NT2/D1 (cell line): ENCODE measurements around the gene PANX2.

Source experiments
- YY1 ChIP-seq: IDR thresholded peaks from 2 replicates; pipeline ENCODE4 v1.6.1; 2011; ENCODE audit not compliant: insufficient read length, insufficient read depth
- ZNF274 ChIP-seq: IDR thresholded peaks from 2 replicates; pipeline ENCODE4 v1.6.1; 2011; ENCODE audit warnings: mild to moderate bottlenecking, low read depth, low read length

DNA sequence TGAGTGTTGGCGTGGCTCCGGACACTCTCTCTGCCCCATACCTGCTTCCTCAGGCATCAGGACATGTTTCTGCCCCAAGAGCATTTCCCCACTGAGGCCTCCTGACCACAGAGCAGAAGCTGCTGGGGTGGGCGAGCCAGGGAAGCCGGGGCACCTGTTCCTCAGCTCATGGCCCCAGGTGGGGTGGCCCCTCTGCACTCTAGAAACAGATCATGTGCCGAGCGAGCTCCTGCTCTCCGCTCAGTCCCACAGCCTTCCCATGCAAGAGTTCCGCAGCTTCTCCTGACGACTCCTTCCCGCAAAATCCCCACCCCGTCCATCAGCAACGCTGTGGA, 22.4 kb upstream of the PANX2 start:
- no peak for TF ChIP-seq ZNF274
- TF ChIP-seq YY1 = no peak
